Common myeloid progenitor, CD34-positive (primary cell): Measurements from ENCODE around the gene EPN3.

Experiments used
- CTCF ChIA-PET: fragments of 350-600 bp; sonication (Branson Sonifier 250); formaldehyde crosslinking; loops from one replicate; lab custom pipeline; 2021; ENCODE audit warnings: antibody characterized with exemption; lab: Charles Lee
- POLR2A ChIA-PET: fragments of 350-600 bp; sonication (Branson Sonifier 250); formaldehyde crosslinking; loops from one replicate; lab custom pipeline; 2021; ENCODE audit warnings: antibody characterized with exemption; lab: Charles Lee
- DNase-seq, 3 donors: peaks; one replicate each; pipeline versions ENCODE4 v3.0.0 to v3.0.0-alpha.2; 2013
- H3K27ac ChIP-seq, 2 experiments: 1 replicate in 1 of 2; 2 replicates in 1 of 2; pipeline ENCODE4 v1.7.0; 2013; ENCODE audit warnings: inconsistent platforms in 2 of 2, low read length in 2 of 2, mild to moderate bottlenecking in 2 of 2, low read depth in 1 of 2, moderate library complexity in 1 of 2; ENCODE audit not compliant: severe bottlenecking in 2 of 2, insufficient read depth in 1 of 2, poor library complexity in 1 of 2
- H3K27me3 ChIP-seq, 5 experiments: replicated peaks in 2 of 5; 1 replicate in 3 of 5; 2 replicates in 2 of 5; pipeline versions ENCODE4 v1.6.1 to v1.7.0; 2013; ENCODE audit warnings: low read length in 4 of 5, mild to moderate bottlenecking in 2 of 5, moderate library complexity in 2 of 5, inconsistent platforms in 1 of 5; ENCODE audit not compliant: insufficient read depth in 5 of 5, control insufficient read depth in 4 of 5
- H3K36me3 ChIP-seq, 4 experiments: 1 replicate in 2 of 4; 2 replicates in 2 of 4; pipeline versions ENCODE4 v1.6.1 to v1.7.0; 2013; ENCODE audit warnings: low read length in 3 of 4, control low read depth in 1 of 4, mild to moderate bottlenecking in 1 of 4; ENCODE audit not compliant: control insufficient read depth in 4 of 4, insufficient read depth in 4 of 4
- H3K4me1 ChIP-seq, 4 experiments: 1 replicate in 3 of 4; 2 replicates in 1 of 4; pipeline versions ENCODE4 v1.6.1 to v1.7.1; 2013; ENCODE audit warnings: low read length in 3 of 4, mild to moderate bottlenecking in 3 of 4, control low read depth in 1 of 4, inconsistent platforms in 1 of 4, moderate library complexity in 1 of 4; ENCODE audit not compliant: control insufficient read depth in 4 of 4, insufficient read depth in 4 of 4; ENCODE audit errors: control extremely low read depth in 1 of 4
- H3K4me3 ChIP-seq, 7 experiments: 1 replicate in 4 of 7; 2 replicates in 3 of 7; pipeline versions ENCODE4 v1.5.1 to v1.7.0; 2013; ENCODE audit warnings: mild to moderate bottlenecking in 7 of 7, low read length in 6 of 7, moderate library complexity in 6 of 7, inconsistent platforms in 2 of 7, low read depth in 2 of 7, control low read depth in 1 of 7; ENCODE audit not compliant: insufficient read depth in 4 of 7, control insufficient read depth in 1 of 7; ENCODE audit errors: extremely low read depth in 1 of 7
- H3K9me3 ChIP-seq, 5 experiments: 1 replicate in 4 of 5; 2 replicates in 1 of 5; pipeline versions ENCODE4 v1.6.1 to v1.7.1; 2013; ENCODE audit warnings: low read length in 4 of 5, mild to moderate bottlenecking in 2 of 5, inconsistent platforms in 1 of 5, low read depth in 1 of 5, moderate library complexity in 1 of 5; ENCODE audit not compliant: control insufficient read depth in 4 of 5, insufficient read depth in 2 of 5; ENCODE audit errors: control extremely low read depth in 1 of 5
- WGBS: methylation state at CpG from one replicate; pipeline ENCODE4 v1.1.5; 2013; ENCODE audit not compliant: insufficient coverage; 5-methylcytosine and 5-hydroxymethylcytosine counted together

EPN3 gene

GRCh38 chr17:50548831-50549230 is 16.3 kb downstream of the EPN3 start:
- ChIA-PET CTCF (interaction anchor here (0.7 to 16.6 kb wide), 5 partner anchors 9 to 136 kb away, joined by 4 to 325 read pairs (median 21); partner anchors contain the start of gene CACNA1G), POLR2A (no interaction called here)
- Histone ChIP-seq H3K36me3 (peaks cover 2 to 12% (median 8%) of the 10 kb centered on the region in 4 experiments), H3K9me3 (no peaks in the 10 kb centered on the region), H3K4me1 (peaks cover 0 to 11% (median 7%) of the 10 kb centered on the region in 4 experiments), H3K27me3 (peaks cover 0 to 6% (median 0%) of the 10 kb centered on the region in 5 experiments), H3K27ac (no peak overlapping the region), H3K4me3 (no peak overlapping the region)
- no peak for DNase-seq
- 93% methylated on average over 9 of the region's 18 CpGs for WGBS

GRCh38 chr17:50549256-50549941 is 16.9 kb downstream of the EPN3 start:
- POLR2A ChIA-PET: no interaction called here
- no peak overlapping the region for H3K4me3 ChIP-seq

GRCh38 chr17:50549969-50550368 is 17.4 kb downstream of the EPN3 start:
- Histone ChIP-seq H3K27ac (no peak overlapping the region), H3K36me3 (peaks cover 2 to 12% (median 8%) of the 10 kb centered on the region in 4 experiments), H3K27me3 (peaks cover 0 to 6% (median 0%) of the 10 kb centered on the region in 5 experiments), H3K4me3 (no peak overlapping the region), H3K4me1 (peaks cover 0 to 11% (median 7%) of the 10 kb centered on the region in 4 experiments), H3K9me3 (no peaks in the 10 kb centered on the region)
- ChIA-PET POLR2A (no interaction called here), CTCF (interaction anchor here (0.6 to 16.6 kb wide), 17 partner anchors 8 to 155 kb away, joined by 3 to 325 read pairs (median 4); partner anchors contain the start of genes CACNA1G and RSAD1)
- WGBS: 97% methylated on average over 11 of the region's 11 CpGs
- DNase-seq: no peak

More at GRCh38 chr17:50549256-50549941, 16.9 kb downstream of the EPN3 start:
- peaks cover 0 to 11% (median 7%) of the 10 kb centered on the region in 4 experiments for H3K4me1 ChIP-seq
- CTCF ChIA-PET: interaction anchor here (0.6 to 16.6 kb wide), 11 partner anchors 8 to 143 kb away, joined by 3 to 325 read pairs (median 4); partner anchors contain the start of gene CACNA1G
- DNase-seq: no peak
- H3K27me3 ChIP-seq: peaks cover 0 to 6% (median 0%) of the 10 kb centered on the region in 5 experiments
- H3K9me3 ChIP-seq: no peaks in the 10 kb centered on the region
- peaks cover 2 to 12% (median 8%) of the 10 kb centered on the region in 4 experiments for H3K36me3 ChIP-seq
- WGBS: 97% methylated on average over 18 of the region's 19 CpGs
- H3K27ac ChIP-seq: no peak overlapping the region

- Histone ChIP-seq H3K4me1 (peaks cover 0 to 11% (median 7%) of the 10 kb centered on the region in 4 experiments), H3K36me3 (peaks cover 2 to 20% (median 13%) of the 10 kb centered on the region in 4 experiments), H3K9me3 (no peaks in the 10 kb centered on the region), H3K4me3 (no peak overlapping the region), H3K27ac (no peak overlapping the region), H3K27me3 (no peaks in the 10 kb centered on the region)
- WGBS: 91% methylated on average over 32 of the region's 32 CpGs
- POLR2A ChIA-PET: no interaction called here
- CTCF ChIA-PET: interaction anchor here (0.9 to 16.6 kb wide), 26 partner anchors 9 to 154 kb away, joined by 3 to 325 read pairs (median 4); partner anchors contain the start of genes CACNA1G and RSAD1
- peak in 2 of 3 donors; percentile 24 to 37 for DNase-seq
Observed at GRCh38 chr17:50550661-50551432, 18.3 kb downstream of the EPN3 start.

DNA sequence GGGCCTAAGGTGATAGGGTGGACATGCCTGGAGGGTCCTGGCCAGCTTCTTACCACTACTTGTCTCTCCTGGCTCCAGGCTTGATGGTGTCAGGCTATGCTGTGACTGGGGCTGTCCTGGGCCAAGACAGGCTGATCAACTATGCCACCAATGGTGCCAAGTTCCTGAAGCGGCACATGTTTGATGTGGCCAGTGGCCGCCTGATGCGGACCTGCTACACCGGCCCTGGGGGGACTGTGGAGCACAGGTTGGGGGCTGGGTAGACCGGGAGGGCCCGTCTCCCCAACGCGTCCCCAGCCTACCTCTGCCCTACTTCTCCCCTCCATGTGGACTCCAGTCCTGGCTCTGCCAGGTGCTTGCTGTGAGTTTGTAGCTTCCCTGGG is 18.9 kb downstream of the EPN3 start:
- 100% methylated on average over 6 of the region's 8 CpGs for WGBS
- ChIA-PET CTCF (interaction anchor here (0.6 to 16.6 kb wide), 24 partner anchors 8 to 247 kb away, joined by 3 to 325 read pairs (median 4); partner anchors contain the start of genes CACNA1G and RSAD1), POLR2A (no interaction called here)
- Histone ChIP-seq H3K36me3 (peaks cover 2 to 21% (median 15%) of the 10 kb centered on the region in 4 experiments), H3K27me3 (peaks cover 0 to under 1% (median 0%) of the 10 kb centered on the region in 5 experiments), H3K4me3 (no peak overlapping the region), H3K27ac (no peak overlapping the region), H3K9me3 (no peaks in the 10 kb centered on the region), H3K4me1 (peaks cover 0 to 11% (median 7%) of the 10 kb centered on the region in 4 experiments)
- no peak for DNase-seq

GRCh38 chr17:50551884-50552283 is 19.3 kb downstream of the EPN3 start:
- no peak overlapping the region for H3K4me3 ChIP-seq
- H3K36me3 ChIP-seq: peaks cover 2 to 21% (median 15%) of the 10 kb centered on the region in 4 experiments
- 90% methylated on average over 11 of the region's 12 CpGs for WGBS
- H3K27ac ChIP-seq: no peak overlapping the region
- POLR2A ChIA-PET: no interaction called here
- H3K4me1 ChIP-seq: peaks cover 0 to 9% (median 6%) of the 10 kb centered on the region in 4 experiments
- peaks cover 0 to 5% (median 2%) of the 10 kb centered on the region in 5 experiments for H3K27me3 ChIP-seq
- CTCF ChIA-PET: interaction anchor here (0.5 to 16.6 kb wide), 14 partner anchors 8 to 462 kb away, joined by 3 to 325 read pairs (median 5); partner anchors contain the start of gene CACNA1G
- no peak for DNase-seq
- no peaks in the 10 kb centered on the region for H3K9me3 ChIP-seq
